GM18502 (cell line): Measurements from ENCODE around the gene IRS4.
A peak's percentile ranks its signal among the peaks of the same experiment; 100 is the strongest.

Experiments
- ATAC-seq: cut with Tn5 transposase; IDR thresholded peaks from one replicate; pipeline ENCODE4 v1.9.1; 2021; ENCODE audit warnings: mild to moderate bottlenecking; ENCODE audit not compliant: unreplicated experiment, poor library complexity

The IRS4 gene

GRCh38 chrX:108736509-108737479 is at the start of gene IRS4:
IRS4 (minus strand) TSS chrX:108736563.
- no peak for ATAC-seq

GRCh38 chrX:108772549-108772948 is 36.2 kb upstream of the IRS4 start:
- no peak for ATAC-seq

GRCh38 chrX:108763559-108763958 is 27.2 kb upstream of the IRS4 start:
- no peak for ATAC-seq

- no peak for ATAC-seq
Measured at GRCh38 chrX:108740299-108740774, 4.0 kb upstream of the IRS4 start.

- ATAC-seq: no peak
Measured at GRCh38 chrX:108737754-108738153, 1.4 kb upstream of the IRS4 start.

GRCh38 chrX:108735679-108736508 is 469 bp downstream of the IRS4 start:
- no peak for ATAC-seq

GRCh38 chrX:108735091-108735678 is 1.2 kb downstream of the IRS4 start:
- ATAC-seq: no peak

- ATAC-seq: no peak
Measured at GRCh38 chrX:108734426-108734825, 1.9 kb downstream of the IRS4 start.

- ATAC-seq: no peak
Measured at GRCh38 chrX:108732630-108733321, 3.6 kb downstream of the IRS4 start.

- ATAC-seq: no peak
Measured at GRCh38 chrX:108731153-108731552, 5.2 kb downstream of the IRS4 start.

GRCh38 chrX:108726748-108727147 is 9.6 kb downstream of the IRS4 start:
- no peak for ATAC-seq

GRCh38 chrX:108722561-108722960 is 13.8 kb downstream of the IRS4 start:
- ATAC-seq: no peak

- no peak for ATAC-seq
Measured at GRCh38 chrX:108712886-108713285, 23.5 kb downstream of the IRS4 start.

GRCh38 chrX:108704839-108705238 is 31.5 kb downstream of the IRS4 start:
- no peak for ATAC-seq

GRCh38 chrX:108702530-108702929 is 33.8 kb downstream of the IRS4 start:
- ATAC-seq: no peak

- no peak for ATAC-seq
Measured at GRCh38 chrX:108701633-108702032, 34.7 kb downstream of the IRS4 start.

GRCh38 chrX:108699368-108699767 is 37.0 kb downstream of the IRS4 start:
- ATAC-seq: peak; percentile 66

GRCh38 chrX:108696690-108697089 is 39.7 kb downstream of the IRS4 start:
- no peak for ATAC-seq
